CD4-positive, alpha-beta T cell (primary cell): Measurements from ENCODE around the gene FBN1. TPM values are rescaled to one million over a fixed set of nuclear protein-coding genes. Genes with fewer than 3 reads are reported as not detected.

Source experiments
- ATAC-seq: fragments of 200-7000 bp; cut with Tn5 transposase; one replicate; pipeline ENCODE4 v1.10.0; 2022; ENCODE audit warnings: mild to moderate bottlenecking; ENCODE audit not compliant: poor library complexity
- CTCF ChIA-PET: fragments of 350-600 bp; sonication (Branson Sonifier 250); formaldehyde crosslinking; loops from one replicate; lab custom pipeline; 2021; ENCODE audit warnings: antibody characterized with exemption, inconsistent platforms; lab: Charles Lee
- POLR2A ChIA-PET: fragments of 350-600 bp; sonication (Branson Sonifier 250); formaldehyde crosslinking; loops from one replicate; lab custom pipeline; 2021; ENCODE audit warnings: antibody characterized with exemption, inconsistent platforms; lab: Charles Lee
- DNase-seq, 14 experiments: peaks; one replicate each; pipeline ENCODE4 v3.0.0-alpha.2; 2013 to 2020; ENCODE audit warnings: mixed read lengths in 2 of 14
- H3K27ac ChIP-seq, 2 donors: one replicate each; pipeline versions ENCODE4 v1.5.1 to v1.7.0; 2013; ENCODE audit warnings: low read length in 2 of 2, low read depth in 1 of 2, mild to moderate bottlenecking in 1 of 2
- H3K27me3 ChIP-seq, 2 experiments: 1 replicate in 1 of 2; 2 replicates in 1 of 2; pipeline versions ENCODE4 v1.6.1 to v1.7.0; 2013; ENCODE audit warnings: low read length in 2 of 2, control low read depth in 1 of 2, mild to moderate bottlenecking in 1 of 2, moderate library complexity in 1 of 2; ENCODE audit not compliant: insufficient read depth in 2 of 2, control insufficient read depth in 1 of 2
- H3K36me3 ChIP-seq: one replicate; pipeline ENCODE4 v1.6.1; 2013; ENCODE audit warnings: low read length, control low read depth; ENCODE audit not compliant: insufficient read depth
- H3K4me1 ChIP-seq: one replicate; pipeline ENCODE4 v1.6.1; 2013; ENCODE audit warnings: low read length, control low read depth; ENCODE audit not compliant: insufficient read depth
- H3K4me3 ChIP-seq: one replicate; pipeline ENCODE4 v1.5.1; 2013; ENCODE audit warnings: mild to moderate bottlenecking, low read length, moderate library complexity
- H3K9me3 ChIP-seq, 2 experiments: 1 replicate in 1 of 2; 2 replicates in 1 of 2; pipeline versions ENCODE4 v1.6.1 to v1.7.0; 2013; ENCODE audit warnings: low read length in 2 of 2, mild to moderate bottlenecking in 2 of 2, control low read depth in 1 of 2, moderate library complexity in 1 of 2; ENCODE audit not compliant: control insufficient read depth in 1 of 2, insufficient read depth in 1 of 2
- H3K27ac Mint-ChIP-seq: one replicate; pipeline ENCODE4 v1.8.0; 2020; ENCODE audit warnings: mixed read lengths
- H3K27me3 Mint-ChIP-seq: one replicate; pipeline ENCODE4 v1.8.0; 2021; ENCODE audit warnings: mixed read lengths
- H3K36me3 Mint-ChIP-seq: one replicate; pipeline ENCODE4 v1.8.0; 2021; ENCODE audit warnings: low read depth, mixed read lengths
- H3K4me1 Mint-ChIP-seq: one replicate; pipeline ENCODE4 v1.8.0; 2021; ENCODE audit warnings: low read depth, mixed read lengths
- H3K4me3 Mint-ChIP-seq: one replicate; pipeline ENCODE4 v1.8.0; 2020; ENCODE audit warnings: mild to moderate bottlenecking, mixed read lengths
- H3K9me3 Mint-ChIP-seq: one replicate; pipeline ENCODE4 v1.8.0; 2020; ENCODE audit warnings: mixed read lengths
- intact Hi-C, 2 experiments: fragments of 100-400 bp; cut with DNase I in 1 of 2; cut with micrococcal nuclease in 1 of 2; formaldehyde crosslinking; loops; one replicate each; pipeline versions ENCODE4 v1.15.1 to v1.9.0; 2023 to 2025; cut with DNase I, micrococcal nuclease
- total RNA-seq, 174 experiments: library from RNA in 2 of 174; stranded (reverse) in 2 of 174; gene quantifications; one replicate each; pipeline ENCODE4 v1.2.3 and lab custom pipeline; 2021 to 2026
- TF ChIP-seq, protein P1 (sequence below): fragments of 200-600 bp; IDR thresholded peaks from one replicate; pipeline ENCODE4 v1.8.0; 2022; ENCODE audit warnings: antibody characterized with exemption, mild to moderate bottlenecking

Gene FBN1
- total RNA-seq, 2 experiments from 2014 or later = 0.11 to 0.25 TPM

DNA sequence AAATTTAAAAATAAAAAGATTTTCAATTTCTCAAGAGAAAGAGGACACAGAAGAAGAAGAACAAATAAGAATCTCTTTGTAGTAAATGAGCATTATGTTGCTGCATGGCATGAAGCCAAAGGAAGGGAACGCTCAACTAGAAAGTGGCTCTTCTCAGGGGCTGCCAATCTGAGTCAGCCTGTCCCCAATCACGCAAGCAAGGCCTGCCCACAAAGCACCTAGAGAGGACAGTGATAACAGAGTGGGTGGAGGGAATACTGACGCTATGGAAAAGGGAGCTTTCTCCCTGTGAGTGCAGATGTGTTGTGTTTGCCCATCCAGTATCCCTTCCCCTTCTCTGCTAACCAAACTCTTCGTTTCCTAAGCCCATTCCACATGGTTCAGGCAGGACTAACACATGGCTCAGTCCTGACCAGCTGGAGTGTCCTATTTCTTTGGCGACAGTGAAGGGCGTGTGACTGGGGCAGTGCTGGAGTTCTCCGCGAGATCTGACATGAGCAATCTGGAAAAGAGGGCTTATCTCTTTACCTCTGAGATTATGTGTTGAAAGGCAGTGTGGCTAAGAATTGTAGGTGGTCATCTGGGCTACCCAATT is 14.2 kb downstream of the FBN1 start:
- Mint-ChIP-seq H3K36me3 (no peaks in the 10 kb centered on the region), H3K4me3 (no peak overlapping the region), H3K9me3 (no peaks in the 10 kb centered on the region), H3K4me1 (no peaks in the 10 kb centered on the region), H3K27me3 (peaks cover 4% of the 10 kb centered on the region), H3K27ac (no peak overlapping the region)
- ATAC-seq (no peak), DNase-seq (no peak)
- Histone ChIP-seq H3K4me1 (no peaks in the 10 kb centered on the region), H3K9me3 (no peaks in the 10 kb centered on the region), H3K27ac (no peak overlapping the region), H3K4me3 (no peak overlapping the region), H3K27me3 (no peaks in the 10 kb centered on the region), H3K36me3 (no peaks in the 10 kb centered on the region)
- ChIA-PET CTCF (no interaction called here), POLR2A (no interaction called here)
- intact Hi-C loops = no loop called here
- TF ChIP-seq, protein P1, sequence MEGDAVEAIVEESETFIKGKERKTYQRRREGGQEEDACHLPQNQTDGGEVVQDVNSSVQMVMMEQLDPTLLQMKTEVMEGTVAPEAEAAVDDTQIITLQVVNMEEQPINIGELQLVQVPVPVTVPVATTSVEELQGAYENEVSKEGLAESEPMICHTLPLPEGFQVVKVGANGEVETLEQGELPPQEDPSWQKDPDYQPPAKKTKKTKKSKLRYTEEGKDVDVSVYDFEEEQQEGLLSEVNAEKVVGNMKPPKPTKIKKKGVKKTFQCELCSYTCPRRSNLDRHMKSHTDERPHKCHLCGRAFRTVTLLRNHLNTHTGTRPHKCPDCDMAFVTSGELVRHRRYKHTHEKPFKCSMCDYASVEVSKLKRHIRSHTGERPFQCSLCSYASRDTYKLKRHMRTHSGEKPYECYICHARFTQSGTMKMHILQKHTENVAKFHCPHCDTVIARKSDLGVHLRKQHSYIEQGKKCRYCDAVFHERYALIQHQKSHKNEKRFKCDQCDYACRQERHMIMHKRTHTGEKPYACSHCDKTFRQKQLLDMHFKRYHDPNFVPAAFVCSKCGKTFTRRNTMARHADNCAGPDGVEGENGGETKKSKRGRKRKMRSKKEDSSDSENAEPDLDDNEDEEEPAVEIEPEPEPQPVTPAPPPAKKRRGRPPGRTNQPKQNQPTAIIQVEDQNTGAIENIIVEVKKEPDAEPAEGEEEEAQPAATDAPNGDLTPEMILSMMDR = no peak

DNA sequence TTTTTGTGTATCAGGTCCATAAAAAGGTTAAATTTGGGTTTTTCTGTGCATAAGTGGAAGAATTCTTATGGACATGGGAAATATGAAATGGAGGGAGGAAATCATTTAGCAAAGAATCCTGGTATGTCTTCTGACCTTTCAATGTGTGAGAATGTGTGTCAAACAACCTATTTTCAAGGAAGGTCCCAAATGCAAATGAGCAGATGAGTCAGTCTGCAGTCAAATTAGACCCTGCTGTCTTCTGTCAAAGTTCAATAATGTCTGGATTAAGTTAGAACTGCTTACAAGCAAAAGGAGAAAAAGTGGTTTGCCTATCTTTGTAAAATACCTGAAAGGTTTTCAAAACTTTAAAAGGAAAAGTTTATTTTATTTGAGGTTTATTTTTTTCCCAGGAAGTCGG is 15.3 kb downstream of the FBN1 start:
- DNase-seq (no peak), ATAC-seq (no peak)
- Histone ChIP-seq H3K4me1 (no peaks in the 10 kb centered on the region), H3K9me3 (no peaks in the 10 kb centered on the region), H3K27ac (no peak overlapping the region), H3K4me3 (no peak overlapping the region), H3K27me3 (no peaks in the 10 kb centered on the region), H3K36me3 (no peaks in the 10 kb centered on the region)
- no peaks in the 10 kb centered on the region for H3K4me1 Mint-ChIP-seq
- H3K27ac Mint-ChIP-seq = no peak overlapping the region
- no peaks in the 10 kb centered on the region for H3K36me3 Mint-ChIP-seq
- no peaks in the 10 kb centered on the region for H3K9me3 Mint-ChIP-seq
- ChIA-PET CTCF (no interaction called here), POLR2A (no interaction called here)
- intact Hi-C loops = no loop called here
- TF ChIP-seq, protein P1 = no peak
- H3K27me3 Mint-ChIP-seq = peaks cover 4% of the 10 kb centered on the region
- no peak overlapping the region for H3K4me3 Mint-ChIP-seq

DNA sequence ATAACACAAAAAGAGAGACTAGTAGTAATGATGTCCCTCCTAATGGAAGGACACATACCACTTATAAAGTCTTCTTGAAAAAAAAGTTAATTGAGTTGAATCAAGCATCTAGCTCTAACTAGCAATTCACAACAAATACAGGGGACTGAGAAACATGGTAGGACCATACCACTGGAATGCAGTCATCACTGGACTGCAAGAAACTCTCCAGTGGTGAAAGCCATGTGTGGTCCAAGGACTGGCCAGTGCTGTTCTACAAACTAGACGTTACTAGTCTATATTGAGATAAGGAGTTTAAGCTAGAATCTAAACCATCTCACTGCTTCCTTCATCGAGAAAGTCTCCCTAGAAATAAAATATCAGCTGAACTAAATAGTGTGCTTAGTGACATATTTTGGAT is 16.7 kb downstream of the FBN1 start:
- peaks cover 4% of the 10 kb centered on the region for H3K27me3 Mint-ChIP-seq
- Histone ChIP-seq H3K36me3 (no peaks in the 10 kb centered on the region), H3K9me3 (no peaks in the 10 kb centered on the region), H3K4me1 (no peaks in the 10 kb centered on the region), H3K4me3 (no peak overlapping the region), H3K27ac (no peak overlapping the region), H3K27me3 (no peaks in the 10 kb centered on the region)
- no peak for DNase-seq
- H3K4me3 Mint-ChIP-seq = no peak overlapping the region
- CTCF ChIA-PET = no interaction called here
- no peak overlapping the region for H3K27ac Mint-ChIP-seq
- TF ChIP-seq, protein P1 = no peak
- no peaks in the 10 kb centered on the region for H3K4me1 Mint-ChIP-seq
- H3K9me3 Mint-ChIP-seq = no peaks in the 10 kb centered on the region
- H3K36me3 Mint-ChIP-seq = no peaks in the 10 kb centered on the region
- intact Hi-C loops = no loop called here
- POLR2A ChIA-PET = no interaction called here
- no peak for ATAC-seq
